HG02571 (cell line): ENCODE results near the gene LRRC8D.
"Not testable (repeated sequence)": the region's sequence is repeated elsewhere in the genome, so short reads cannot be mapped to it uniquely, and the experiment has no call there.

ENCODE experiments used
- ATAC-seq: cut with Tn5 transposase; IDR thresholded peaks from one replicate; pipeline ENCODE4 v1.9.1; 2021; ENCODE audit warnings: mild to moderate bottlenecking, moderate library complexity; ENCODE audit not compliant: unreplicated experiment

Gene LRRC8D

DNA sequence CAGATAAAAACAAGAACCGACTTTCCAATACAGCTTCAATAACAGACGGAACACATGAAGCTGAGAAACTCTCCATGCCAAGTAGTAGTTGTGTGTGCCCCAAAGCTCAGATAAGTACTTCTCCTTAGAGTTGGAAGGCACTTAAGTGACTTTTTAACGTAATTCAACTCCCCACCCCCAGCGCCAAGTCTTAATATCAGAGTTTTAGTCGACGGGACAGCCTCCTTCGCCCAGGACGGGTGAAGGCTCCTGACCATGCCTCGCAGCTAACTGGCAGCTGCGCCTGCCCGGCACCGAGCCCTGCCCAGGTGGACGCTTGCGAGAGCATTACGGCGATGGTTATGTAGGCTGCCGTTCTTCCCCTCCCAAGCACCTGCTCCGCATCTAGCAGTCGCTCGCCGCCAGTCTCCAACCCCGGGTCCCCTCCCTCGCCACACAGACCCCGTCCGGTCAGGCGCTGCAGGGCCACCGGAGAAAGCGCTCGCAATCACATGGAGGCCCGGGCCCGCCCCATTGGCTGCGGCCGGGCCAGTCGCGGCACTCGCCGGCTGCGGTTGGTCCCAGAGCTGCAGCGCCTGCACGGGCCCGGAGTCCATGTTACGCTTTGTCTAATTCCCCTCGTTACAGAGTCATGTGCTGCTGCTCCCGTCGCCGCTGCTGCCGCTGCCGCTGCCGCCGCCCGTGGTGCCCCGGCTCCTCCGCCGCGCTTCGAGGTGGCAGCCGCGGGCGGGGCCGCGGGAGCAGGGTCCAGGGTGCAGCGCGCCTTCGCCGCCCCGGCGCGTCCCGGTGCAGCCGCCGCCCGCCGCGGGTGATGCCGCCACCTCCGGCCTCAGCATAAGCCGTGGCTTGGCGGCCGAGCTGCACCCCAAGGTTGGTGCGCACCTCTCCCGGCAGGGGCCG, at the start of gene LRRC8D:
Gene LRRC8D, plus strand, starts transcription at position 611 of the 900 bp plus-strand sequence. CDS start 112,037 bp downstream, outside the sequence.
- peak; percentile 76 for ATAC-seq

DNA sequence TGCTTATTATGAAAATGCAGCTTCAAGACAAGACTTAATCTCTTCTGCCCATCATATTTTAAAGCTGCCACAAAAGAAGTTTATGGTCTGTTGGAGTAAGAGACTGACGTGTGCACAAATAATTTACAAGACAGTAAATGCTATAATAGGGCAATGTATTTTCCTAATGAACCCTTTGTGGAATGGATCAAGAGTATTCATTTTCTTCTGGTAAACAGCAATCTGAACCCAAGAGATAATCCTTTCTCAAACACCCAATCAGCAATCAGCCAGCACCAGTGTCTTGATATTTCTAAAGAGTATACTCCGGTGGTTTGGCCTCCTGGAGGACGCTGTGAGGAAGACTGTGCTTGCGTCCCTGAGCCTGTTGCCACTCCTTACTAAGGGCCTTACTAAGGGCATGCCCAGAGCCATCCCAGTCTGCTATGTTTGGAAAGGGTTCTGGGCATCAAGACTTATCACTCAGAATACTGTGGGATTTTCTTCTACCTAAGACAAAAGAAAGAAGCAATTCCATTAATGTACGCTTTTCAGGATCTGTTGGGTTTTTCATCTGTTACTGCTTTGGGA, 48.8 kb upstream of the LRRC8D start:
- no peak for ATAC-seq

DNA sequence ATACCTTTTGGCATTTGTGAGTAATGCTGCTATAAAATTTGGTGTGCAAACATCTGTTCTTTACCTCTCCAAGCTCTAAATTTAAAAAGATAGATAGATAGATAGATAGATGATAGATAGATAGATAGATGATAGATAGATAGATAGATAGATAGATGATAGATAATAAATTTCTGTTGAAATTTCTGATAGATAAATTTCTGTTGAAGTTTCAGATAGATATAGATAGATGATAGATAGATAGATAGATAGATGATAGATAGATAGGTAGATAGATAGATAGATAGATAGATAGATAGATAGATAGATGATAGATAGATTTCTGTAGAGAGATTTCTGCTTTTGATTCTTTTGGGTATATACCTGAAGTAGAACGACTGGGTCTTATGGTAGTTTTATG, 44.7 kb upstream of the LRRC8D start:
- not testable (repeated sequence) for ATAC-seq

DNA sequence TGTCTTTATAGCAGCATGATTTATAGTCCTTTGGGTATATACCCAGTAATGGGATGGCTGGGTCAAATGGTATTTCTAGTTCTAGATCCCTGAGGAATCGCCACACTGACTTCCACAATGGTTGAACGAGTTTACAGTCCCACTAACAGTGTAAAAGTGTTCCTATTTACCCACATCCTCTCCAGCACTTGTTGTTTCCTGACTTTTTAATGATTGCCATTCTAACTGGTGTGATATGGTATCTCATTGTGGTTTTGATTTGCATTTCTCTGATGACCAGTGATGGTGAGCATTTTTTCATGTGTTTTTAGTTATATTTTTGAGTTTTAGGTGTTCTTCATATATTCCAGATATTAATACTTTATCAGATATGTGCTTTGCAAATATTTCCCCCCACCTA, 43.6 kb upstream of the LRRC8D start:
- not testable (repeated sequence) for ATAC-seq

DNA sequence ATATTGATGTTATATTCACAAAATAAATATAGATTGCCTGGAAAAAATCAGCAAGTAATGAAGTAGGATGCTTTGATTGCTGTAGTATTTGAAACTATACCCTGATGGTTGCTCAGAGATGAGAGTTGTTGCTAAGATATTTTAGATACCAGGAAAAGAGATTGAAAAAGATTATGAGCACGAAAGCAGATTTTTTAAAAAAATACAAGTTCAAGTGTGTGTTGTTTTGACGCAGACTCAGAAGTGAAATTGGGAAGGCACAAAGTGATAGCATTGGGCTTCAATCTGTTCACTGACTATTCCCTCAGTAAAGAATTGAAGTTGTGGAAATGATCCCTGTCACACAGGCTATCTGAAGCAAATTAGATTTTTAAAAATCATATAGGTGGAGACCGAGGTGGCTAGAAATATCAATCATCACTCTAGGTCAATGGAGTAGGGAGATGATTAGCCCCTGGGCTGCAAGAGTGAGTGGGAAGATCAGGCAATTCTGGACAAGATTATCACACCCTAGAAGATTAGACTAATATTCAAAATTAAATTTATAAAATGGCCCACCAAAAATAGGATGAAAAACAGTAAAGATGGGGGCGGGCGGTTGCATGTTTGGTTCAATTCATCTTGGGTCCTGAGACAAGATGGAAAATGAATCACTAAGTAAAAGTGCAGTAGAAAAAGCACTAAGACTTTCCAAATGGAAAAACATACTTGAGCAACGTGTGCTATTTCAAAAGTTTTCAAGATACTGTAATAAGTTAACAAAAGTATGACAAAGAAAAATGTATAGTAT, 41.5 kb upstream of the LRRC8D start:
- no peak for ATAC-seq

DNA sequence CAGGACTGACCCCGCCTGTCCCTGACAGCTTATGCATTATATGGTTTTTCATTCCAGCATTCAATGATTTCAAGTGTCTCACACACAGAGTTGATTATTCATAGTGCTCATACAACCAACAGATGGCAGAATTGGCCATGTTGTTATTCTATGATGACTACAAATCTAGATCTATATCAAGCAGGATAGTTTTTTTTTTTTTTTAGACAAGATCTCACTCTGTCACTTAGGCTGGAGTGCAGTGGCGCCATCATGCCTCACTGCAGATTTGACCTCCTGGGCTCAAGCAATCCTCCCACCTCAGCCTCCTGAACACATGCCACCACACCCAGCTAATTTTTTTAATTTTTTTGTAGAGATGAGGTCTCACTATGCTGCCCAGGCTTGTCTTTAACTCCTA, 40.1 kb upstream of the LRRC8D start:
- ATAC-seq, result no peak

DNA sequence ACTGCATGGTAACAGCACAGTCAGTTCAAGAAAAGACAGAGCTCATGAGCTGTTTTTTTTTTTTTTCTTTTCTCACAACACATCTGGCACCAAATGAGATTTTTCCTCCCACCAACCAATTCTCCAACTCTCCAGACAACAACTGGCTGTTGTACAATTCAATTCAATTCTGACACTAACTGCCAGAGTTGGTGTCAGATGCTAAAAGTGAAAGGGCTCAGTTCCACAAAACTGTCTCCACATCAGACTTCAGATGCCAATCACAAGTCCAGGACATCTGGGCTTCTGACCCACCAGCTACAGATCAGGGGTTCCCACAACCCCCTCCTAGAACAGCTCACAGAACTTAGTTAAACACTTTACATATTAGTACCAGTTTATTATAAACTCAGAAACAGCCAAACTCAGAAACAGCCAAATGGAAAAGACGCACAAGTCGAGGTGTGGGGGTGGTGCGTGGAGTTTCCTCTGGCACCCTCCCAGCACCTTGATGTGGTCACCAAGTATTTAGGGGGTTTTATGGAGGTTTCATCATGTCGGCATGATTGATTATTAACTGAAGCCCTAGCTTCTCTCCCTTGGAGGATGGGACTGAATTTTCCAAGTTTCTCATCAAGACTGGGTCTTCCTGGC, 39.2 kb upstream of the LRRC8D start:
- ATAC-seq, result peak; percentile 57

DNA sequence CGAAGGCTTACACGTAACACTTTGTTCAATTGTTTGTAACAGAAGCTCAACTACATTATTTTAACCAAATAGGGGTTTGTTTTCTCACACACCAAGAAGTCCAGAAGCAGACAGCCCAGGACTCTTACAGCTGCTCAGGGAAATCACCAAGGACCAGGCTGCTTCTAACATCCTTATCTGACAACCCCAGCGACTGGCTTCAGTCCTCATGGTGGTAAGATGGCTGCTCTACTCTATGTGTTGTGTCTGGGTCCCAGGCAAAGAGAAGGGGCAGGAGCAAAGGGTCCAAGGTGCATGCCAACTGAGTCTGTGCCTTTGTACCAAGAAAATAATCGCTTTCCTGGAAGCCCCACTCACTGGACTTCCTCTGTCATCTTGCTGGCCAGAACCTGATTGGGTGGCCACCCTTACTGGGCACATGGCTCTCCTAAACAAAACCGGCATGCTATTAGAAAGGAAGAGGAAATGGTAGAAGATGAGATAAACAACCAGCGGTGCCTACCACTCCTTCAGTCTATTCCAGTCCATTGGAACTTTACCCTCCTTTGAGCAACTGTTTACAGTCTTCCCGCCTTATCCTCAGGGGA, 34.1 kb upstream of the LRRC8D start:
- ATAC-seq, result no peak

DNA sequence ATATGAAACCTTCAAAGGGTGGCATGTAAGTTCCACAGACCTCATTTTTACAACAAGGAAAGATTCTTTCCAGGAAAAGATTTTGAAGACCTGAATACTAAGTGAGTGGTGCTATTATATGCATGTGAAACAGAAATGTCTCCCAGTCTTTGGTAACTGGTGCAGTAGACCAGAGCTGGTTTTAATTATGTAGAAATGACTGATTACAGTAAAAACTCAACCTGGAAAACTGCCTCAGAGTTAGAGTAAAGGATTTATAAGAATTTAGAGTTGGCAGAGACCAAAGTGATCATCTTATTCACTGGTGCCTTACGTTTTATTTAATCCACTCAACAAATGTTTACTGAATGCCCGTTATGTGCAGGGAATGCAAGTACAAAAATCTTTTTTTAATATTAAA, 30.2 kb upstream of the LRRC8D start:
- no peak for ATAC-seq

DNA sequence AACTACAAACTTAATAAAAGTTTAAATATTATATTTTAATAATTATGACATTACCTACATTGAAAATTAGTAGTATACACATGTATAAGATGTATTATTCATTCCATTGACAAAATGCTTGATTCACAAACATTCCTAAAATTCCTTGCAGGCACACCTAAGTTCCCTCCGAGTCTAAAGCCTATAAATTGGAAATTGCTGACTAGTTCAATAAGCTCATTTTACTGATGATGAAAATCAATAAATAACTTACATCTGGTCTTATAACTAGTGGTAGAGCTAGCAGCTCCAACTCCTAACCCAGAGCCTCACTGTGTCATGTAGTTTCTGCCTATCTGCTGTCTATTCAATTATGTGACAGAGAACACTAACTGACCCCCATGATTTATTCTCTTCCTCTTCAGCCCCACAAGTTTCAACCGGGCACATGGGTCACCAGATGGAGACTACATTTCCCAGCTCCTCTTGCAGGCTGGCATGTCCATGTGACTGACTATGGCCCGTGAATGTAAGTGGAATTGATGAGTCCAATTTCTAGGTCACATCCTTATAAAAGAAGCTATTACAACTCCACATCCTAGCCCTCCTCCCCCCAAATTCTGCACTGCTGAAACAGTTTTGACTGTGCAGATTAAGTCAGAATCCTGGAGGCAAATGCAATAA, 29.6 kb upstream of the LRRC8D start:
- ATAC-seq, result no peak

DNA sequence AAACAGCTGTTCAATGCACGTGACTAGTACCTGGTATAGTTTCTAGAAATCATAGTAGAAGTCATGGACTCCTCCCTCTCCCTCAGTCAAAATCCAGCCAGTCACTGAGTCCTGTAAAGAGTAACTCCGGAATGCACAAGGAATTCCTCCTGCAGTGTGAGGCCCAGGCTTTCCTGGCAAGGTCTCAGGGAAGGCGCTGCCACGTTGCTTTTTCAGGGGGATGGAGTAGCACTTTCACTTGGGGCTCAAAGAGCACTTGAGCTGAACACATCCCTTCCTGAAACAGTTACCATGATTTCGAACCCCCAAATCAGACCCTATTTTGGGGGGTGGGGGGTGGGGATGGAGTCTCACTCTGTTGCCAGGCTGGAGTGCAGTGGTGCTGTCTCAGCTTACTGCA, 26.4 kb upstream of the LRRC8D start:
- no peak for ATAC-seq

DNA sequence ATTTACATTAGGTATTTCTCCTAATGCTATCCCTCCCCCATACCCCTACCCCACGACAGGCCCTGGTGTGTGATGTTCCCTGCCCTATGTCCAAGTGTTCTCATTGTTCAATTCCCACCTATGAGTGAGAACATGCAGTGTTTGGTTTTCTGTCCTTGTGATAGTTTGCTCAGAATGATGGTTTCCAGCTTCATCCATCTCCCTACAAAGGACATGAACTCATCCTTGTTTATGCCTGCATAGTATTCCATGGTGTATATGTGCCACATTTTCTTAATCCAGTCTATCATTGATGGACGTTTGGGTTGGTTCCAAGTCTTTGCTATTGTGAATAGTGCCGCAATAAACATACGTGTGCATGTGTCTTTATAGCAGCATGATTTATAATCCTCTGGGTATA, 25.3 kb upstream of the LRRC8D start:
- ATAC-seq, result not testable (repeated sequence)

DNA sequence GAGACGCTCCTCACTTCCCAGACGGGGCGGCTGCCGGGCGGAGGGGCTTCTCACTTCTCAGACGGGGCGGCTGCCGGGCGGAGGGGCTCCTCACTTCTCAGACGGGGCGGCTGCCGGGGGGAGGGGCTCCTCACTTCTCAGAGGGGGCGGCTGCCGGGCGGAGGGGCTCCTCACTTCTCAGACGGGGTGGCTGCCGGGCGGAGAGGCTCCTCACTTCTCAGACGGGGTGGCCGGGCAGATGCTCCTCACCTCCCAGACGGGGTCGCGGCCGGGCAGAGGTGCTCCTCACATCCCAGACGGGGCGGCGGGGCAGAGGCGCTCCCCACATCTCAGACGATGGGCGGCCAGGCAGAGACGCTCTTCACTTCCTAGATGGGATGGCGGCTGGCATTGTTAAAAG, 23.0 kb upstream of the LRRC8D start:
- ATAC-seq, result not testable (repeated sequence)

DNA sequence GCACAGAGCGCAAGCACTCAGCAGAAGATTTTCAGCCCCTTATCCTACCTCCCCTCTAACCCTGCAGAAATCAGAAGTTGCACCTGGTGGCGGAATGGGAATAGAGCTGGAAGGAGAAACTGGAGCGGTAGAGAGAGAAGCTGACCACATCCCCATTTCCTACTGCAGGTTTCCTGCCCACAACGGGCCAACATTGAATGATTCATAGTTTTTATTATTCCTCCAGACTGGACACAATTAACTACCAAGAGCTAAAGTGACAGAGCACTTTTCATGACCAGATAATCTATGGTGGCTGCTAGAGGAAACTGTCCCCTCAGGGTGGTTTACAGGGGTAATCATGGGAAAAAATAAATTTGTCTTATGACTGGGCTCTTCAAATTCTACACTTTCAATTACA, 21.3 kb upstream of the LRRC8D start:
- no peak for ATAC-seq

DNA sequence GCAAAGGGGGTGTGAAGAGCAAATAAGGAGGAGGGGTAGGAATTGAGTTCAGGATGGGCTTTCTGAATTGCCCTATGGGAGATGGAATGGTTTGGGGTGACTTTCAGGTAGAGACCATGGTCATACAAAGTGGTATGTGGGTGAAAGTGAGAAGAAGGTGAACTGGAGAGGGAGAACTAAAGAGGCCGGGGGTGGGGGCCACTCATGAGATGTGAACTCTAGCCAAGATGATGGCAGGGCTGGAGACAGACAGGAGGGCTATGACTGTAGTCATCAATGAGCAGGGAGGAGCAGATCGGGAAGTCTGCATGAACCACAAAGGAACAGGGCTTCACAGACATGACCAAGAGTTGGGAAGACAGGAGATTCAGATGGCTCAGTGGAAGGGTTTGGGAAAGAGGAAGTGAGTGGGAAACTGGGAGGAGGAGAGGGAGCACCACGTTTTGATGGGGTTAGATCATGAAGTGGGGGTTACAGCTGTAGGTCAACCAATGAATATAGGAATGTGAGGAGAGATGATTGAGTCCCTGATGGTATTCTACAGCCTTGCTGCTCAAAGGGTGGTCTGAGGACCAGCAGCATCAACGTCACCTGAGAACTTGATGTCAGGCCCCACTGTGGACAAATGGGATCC, 20.7 kb upstream of the LRRC8D start:
- no peak for ATAC-seq

DNA sequence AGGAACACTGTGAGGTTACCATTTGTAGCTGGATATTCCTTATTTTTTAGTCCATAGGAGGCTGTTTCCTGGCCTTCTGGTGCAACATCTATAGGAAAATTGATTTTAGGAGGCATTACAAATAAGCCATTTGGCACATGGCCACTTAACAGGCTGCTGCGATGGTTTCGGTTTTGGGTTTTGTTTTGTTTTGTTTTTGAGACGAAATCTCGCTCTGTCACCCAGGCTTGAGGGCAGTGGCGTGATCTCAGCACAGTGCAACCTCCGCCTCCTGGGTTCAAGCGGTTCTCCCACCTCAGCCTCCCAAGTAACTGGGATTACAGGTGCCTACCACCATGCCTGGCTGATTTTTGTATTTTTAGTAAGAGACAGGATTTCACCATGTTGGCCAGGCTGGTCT, 20.1 kb upstream of the LRRC8D start:
- ATAC-seq, result no peak

DNA sequence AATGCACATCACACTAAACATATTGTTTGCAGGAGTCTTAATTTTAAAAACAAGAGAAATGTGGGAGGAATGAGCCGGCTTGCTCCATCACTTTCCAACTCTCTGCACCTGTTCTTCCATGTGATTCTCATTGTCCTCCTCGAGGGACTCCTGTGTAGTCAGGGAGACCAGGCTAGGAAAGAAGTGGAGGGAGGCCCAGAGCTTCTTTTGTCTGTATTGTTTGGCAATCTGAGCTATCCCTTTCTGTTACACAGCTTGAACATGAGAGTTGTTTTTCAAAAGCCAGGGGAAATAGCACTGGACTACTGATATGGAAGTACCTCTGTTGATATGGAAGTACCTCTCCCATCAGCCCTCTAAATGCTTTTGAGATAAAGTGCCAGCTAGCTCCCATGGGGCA, 18.8 kb upstream of the LRRC8D start:
- ATAC-seq, result no peak

DNA sequence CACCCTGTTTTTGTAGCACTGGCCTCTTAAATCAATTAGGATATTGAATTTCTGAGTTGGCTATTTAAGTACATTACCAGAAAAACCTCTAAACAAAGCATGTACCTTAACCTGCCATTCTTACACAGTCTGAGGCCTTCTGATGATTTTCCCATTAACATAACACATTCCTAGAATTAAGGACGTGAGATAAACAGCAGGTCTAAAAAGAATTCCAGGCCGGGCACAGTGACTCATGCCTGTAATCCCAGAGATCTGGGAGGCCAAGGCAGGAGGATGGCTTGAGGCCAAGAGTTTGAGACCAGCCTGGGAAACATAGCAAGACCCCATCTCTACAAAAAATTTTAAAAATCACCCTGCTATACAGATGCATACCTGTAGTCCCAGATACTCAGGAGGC, 18.0 kb upstream of the LRRC8D start:
- ATAC-seq, result no peak

DNA sequence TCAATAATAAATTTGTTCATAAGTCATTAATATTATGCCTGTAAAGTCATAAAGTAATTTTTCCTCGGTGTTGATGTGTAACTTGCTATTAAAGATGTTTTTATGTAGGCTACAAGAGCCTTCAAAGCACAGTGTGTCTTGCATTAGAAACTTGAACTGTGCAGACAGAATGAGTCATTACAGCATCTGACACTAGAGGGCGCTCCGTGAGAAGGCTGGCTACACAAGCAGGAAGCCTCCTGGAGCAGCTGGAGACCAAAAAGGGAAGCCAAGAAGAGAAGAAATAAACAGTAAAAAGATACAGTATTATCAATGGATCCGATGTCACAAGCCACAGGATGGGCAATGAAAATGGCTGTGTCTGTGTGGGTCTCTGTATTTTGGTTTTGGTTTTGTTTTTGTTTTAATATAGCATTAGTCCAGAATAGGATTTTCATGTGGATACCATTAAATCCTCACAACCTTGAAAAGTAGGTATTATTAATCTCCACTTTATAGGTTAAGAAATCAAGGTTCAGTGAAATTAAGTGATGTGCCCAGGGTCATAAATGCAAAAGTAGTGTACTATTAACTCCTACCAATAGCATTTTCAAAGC, 16.1 kb upstream of the LRRC8D start:
- ATAC-seq, result no peak
